Effector memory CD4-positive, alpha-beta T cell (primary cell): ENCODE measurements around the gene CEP20.

Source experiments
- DNase-seq, 3 donors: peaks; one replicate each; pipeline ENCODE4 v3.0.0-alpha.2; 2020
- H3K27ac ChIP-seq: 2 replicates; pipeline ENCODE4 v1.7.0; 2013; ENCODE audit warnings: mild to moderate bottlenecking, low read length, moderate library complexity; ENCODE audit not compliant: insufficient read depth, poor library complexity, severe bottlenecking
- H3K27me3 ChIP-seq: replicated peaks from 2 replicates; pipeline ENCODE4 v1.7.0; 2013; ENCODE audit warnings: mild to moderate bottlenecking, low read length; ENCODE audit not compliant: insufficient read depth, control insufficient read depth, poor library complexity, severe bottlenecking
- H3K36me3 ChIP-seq: 2 replicates; pipeline ENCODE4 v1.7.0; 2013; ENCODE audit warnings: mild to moderate bottlenecking, low read length, moderate library complexity; ENCODE audit not compliant: control insufficient read depth, insufficient read depth
- H3K4me1 ChIP-seq: 2 replicates; pipeline ENCODE4 v1.7.0; 2013; ENCODE audit warnings: low read length, mild to moderate bottlenecking; ENCODE audit not compliant: control insufficient read depth, insufficient read depth, poor library complexity, severe bottlenecking
- H3K4me3 ChIP-seq: 2 replicates; pipeline ENCODE4 v1.7.0; 2013; ENCODE audit warnings: low read length, low read depth, mild to moderate bottlenecking; ENCODE audit not compliant: insufficient read depth, poor library complexity, severe bottlenecking
- H3K9me3 ChIP-seq: 2 replicates; pipeline ENCODE4 v1.7.0; 2013; ENCODE audit warnings: mild to moderate bottlenecking, low read length, moderate library complexity; ENCODE audit not compliant: control insufficient read depth

CEP20 gene

GRCh38 chr16:15820837-15821236 lies 67.6 kb downstream of the CEP20 start:
- Histone ChIP-seq H3K9me3 (peaks cover 5% of the 10 kb centered on the region), H3K4me1 (no peaks in the 10 kb centered on the region), H3K27me3 (no peaks in the 10 kb centered on the region), H3K4me3 (no peak overlapping the region), H3K36me3 (no peaks in the 10 kb centered on the region), H3K27ac (no peak overlapping the region)
- no peak for DNase-seq

GRCh38 chr16:15819046-15819445 lies 69.4 kb downstream of the CEP20 start:
- DNase-seq = no peak
- Histone ChIP-seq H3K27ac (no peak overlapping the region), H3K27me3 (no peaks in the 10 kb centered on the region), H3K36me3 (no peaks in the 10 kb centered on the region), H3K4me3 (no peak overlapping the region), H3K9me3 (peaks cover 7% of the 10 kb centered on the region), H3K4me1 (no peaks in the 10 kb centered on the region)

- H3K36me3 ChIP-seq = no peaks in the 10 kb centered on the region
- DNase-seq = no peak
- H3K27me3 ChIP-seq = no peaks in the 10 kb centered on the region
- no peak overlapping the region for H3K4me3 ChIP-seq
- H3K9me3 ChIP-seq = peaks cover 7% of the 10 kb centered on the region
- no peaks in the 10 kb centered on the region for H3K4me1 ChIP-seq
- no peak overlapping the region for H3K27ac ChIP-seq
Observed at GRCh38 chr16:15817446-15817845, 71.0 kb downstream of the CEP20 start.

GRCh38 chr16:15816228-15816627 lies 72.2 kb downstream of the CEP20 start:
- no peak overlapping the region for H3K27ac ChIP-seq
- no peaks in the 10 kb centered on the region for H3K36me3 ChIP-seq
- DNase-seq = no peak
- no peaks in the 10 kb centered on the region for H3K27me3 ChIP-seq
- H3K4me3 ChIP-seq = no peak overlapping the region
- H3K4me1 ChIP-seq = no peaks in the 10 kb centered on the region
- H3K9me3 ChIP-seq = peaks cover 7% of the 10 kb centered on the region
